Smooth muscle cell (in vitro differentiated cells): ENCODE data around the gene CMKLR1. TPM values are rescaled to one million over a fixed set of nuclear protein-coding genes. Genes with fewer than 3 reads are reported as not detected.
A peak's percentile ranks its signal among the peaks of the same experiment; 100 is the strongest.

Experiments
- DNase-seq: peaks from one replicate; lab custom pipeline; 2025; ENCODE audit not compliant: unreplicated experiment; lab: John Stamatoyannopoulos, UW
- H2AFZ ChIP-seq: fragments of 200-600 bp; sonication (generic); 2 replicates; pipeline ENCODE4 v1.6.0; 2016; ENCODE audit warnings: antibody characterized with exemption, low read depth, mild to moderate bottlenecking
- H3F3A ChIP-seq: fragments of 200-600 bp; sonication (generic); 2 replicates; pipeline ENCODE4 v1.6.0; 2017; ENCODE audit warnings: antibody characterized with exemption, low read depth
- H3K27ac ChIP-seq: fragments of 200-600 bp; sonication (generic); 2 replicates; pipeline ENCODE4 v1.5.1; 2016; ENCODE audit warnings: low read depth, mild to moderate bottlenecking
- H3K27me3 ChIP-seq: fragments of 200-600 bp; sonication (generic); 2 replicates; pipeline ENCODE4 v1.6.1; 2016; ENCODE audit warnings: low read depth, mild to moderate bottlenecking
- H3K36me3 ChIP-seq: fragments of 200-600 bp; sonication (generic); 2 replicates; pipeline ENCODE4 v1.5.1; 2016; ENCODE audit warnings: low read depth
- H3K4me1 ChIP-seq: fragments of 200-600 bp; sonication (generic); 2 replicates; pipeline ENCODE4 v1.5.1; 2016; ENCODE audit warnings: low read depth
- H3K4me2 ChIP-seq: fragments of 200-600 bp; sonication (generic); 2 replicates; pipeline ENCODE4 v1.6.0; 2016; ENCODE audit warnings: mild to moderate bottlenecking
- H3K4me3 ChIP-seq: fragments of 200-600 bp; sonication (generic); 2 replicates; pipeline ENCODE4 v1.5.1; 2016; ENCODE audit warnings: mild to moderate bottlenecking
- H3K79me2 ChIP-seq: fragments of 200-600 bp; sonication (generic); 2 replicates; pipeline ENCODE4 v1.6.0; 2016; ENCODE audit warnings: low read depth, mild to moderate bottlenecking
- H3K9ac ChIP-seq: fragments of 200-600 bp; sonication (generic); 2 replicates; pipeline ENCODE4 v1.6.0; 2016; ENCODE audit warnings: low read depth
- H3K9me3 ChIP-seq: fragments of 200-600 bp; sonication (generic); replicated peaks from 2 replicates; pipeline ENCODE4 v1.5.1; 2016; ENCODE audit warnings: low read depth
- H4K20me1 ChIP-seq: fragments of 200-600 bp; sonication (generic); 2 replicates; pipeline ENCODE4 v1.6.0; 2016; ENCODE audit warnings: low read depth
- WGBS: methylation state at CpG from one replicate; pipeline ENCODE4 v1.1.7; 2016; ENCODE audit warnings: low lambda C conversion rate; 5-methylcytosine and 5-hydroxymethylcytosine counted together
- polyA plus RNA-seq: library from polyadenylated mRNA; unstranded; fragments of >200 nt; fragmentation: Nextera tagmentation; extraction: Ambion mirVana; gene quantifications from 2 replicates; pipeline ENCODE4 v1.2.1, GENCODE V29; 2016
- total RNA-seq: library from RNA; depleted of rRNA; stranded (reverse); fragments of >200 nt; gene quantifications from 2 replicates; pipeline ENCODE4 v1.2.3, GENCODE V29; 2014
- TF ChIP-seq, protein P1 (sequence below): fragments of 200-600 bp; sonication (generic); IDR thresholded peaks from 2 replicates; pipeline ENCODE4 v1.5.1; 2017; ENCODE audit warnings: borderline replicate concordance, mild to moderate bottlenecking, antibody characterized with exemption; ENCODE audit not compliant: insufficient read depth, poor library complexity, severe bottlenecking

CMKLR1 gene
- total and polyA plus RNA-seq, 2 experiments from 2014 or later = 179 to 294 TPM

DNA sequence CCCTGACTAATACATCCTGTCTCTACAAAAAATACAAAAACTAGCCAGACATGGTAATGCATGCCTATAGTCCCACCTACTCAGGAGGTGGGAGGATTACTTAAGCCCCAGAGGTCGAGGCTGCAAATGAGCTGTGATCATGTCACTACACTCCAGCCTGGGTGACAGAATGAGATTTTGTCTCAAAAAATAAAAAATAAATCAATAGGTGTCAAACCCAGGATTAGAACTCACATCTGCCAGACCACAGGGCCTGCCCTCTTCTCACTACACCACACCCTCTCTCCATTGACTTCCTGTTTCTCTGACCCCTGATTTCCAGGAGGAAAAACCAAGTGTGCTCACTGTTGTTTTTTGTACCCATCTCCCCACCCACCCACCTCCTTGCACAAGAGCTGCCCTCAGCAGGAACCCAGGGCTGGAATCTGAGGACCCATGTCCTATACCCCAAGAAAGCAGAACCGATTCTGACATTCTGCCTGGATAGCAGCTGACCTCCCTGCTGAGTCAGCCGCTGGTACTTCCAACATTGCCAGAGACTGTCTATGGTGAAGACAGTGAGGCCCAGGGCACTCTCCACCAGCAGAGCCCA is 6.2 kb downstream of the CMKLR1 start:
- TF ChIP-seq, protein P1, sequence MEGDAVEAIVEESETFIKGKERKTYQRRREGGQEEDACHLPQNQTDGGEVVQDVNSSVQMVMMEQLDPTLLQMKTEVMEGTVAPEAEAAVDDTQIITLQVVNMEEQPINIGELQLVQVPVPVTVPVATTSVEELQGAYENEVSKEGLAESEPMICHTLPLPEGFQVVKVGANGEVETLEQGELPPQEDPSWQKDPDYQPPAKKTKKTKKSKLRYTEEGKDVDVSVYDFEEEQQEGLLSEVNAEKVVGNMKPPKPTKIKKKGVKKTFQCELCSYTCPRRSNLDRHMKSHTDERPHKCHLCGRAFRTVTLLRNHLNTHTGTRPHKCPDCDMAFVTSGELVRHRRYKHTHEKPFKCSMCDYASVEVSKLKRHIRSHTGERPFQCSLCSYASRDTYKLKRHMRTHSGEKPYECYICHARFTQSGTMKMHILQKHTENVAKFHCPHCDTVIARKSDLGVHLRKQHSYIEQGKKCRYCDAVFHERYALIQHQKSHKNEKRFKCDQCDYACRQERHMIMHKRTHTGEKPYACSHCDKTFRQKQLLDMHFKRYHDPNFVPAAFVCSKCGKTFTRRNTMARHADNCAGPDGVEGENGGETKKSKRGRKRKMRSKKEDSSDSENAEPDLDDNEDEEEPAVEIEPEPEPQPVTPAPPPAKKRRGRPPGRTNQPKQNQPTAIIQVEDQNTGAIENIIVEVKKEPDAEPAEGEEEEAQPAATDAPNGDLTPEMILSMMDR = no peak
- Histone ChIP-seq H3K27me3 (no peaks in the 10 kb centered on the region), H3K27ac (peak overlapping the region; percentile 86), H3K9ac (peak overlapping the region; percentile 72), H4K20me1 (peaks cover 63% of the 10 kb centered on the region), H3K4me3 (no peak overlapping the region), H2AFZ (no peak overlapping the region), H3K9me3 (no peaks in the 10 kb centered on the region), H3K4me2 (peak overlapping the region; percentile 94), H3K4me1 (peaks cover 10% of the 10 kb centered on the region), H3F3A (peaks cover 12% of the 10 kb centered on the region), H3K79me2 (peaks cover 98% of the 10 kb centered on the region), H3K36me3 (no peaks in the 10 kb centered on the region)
- DNase-seq = no peak
- WGBS = 29% methylated on average over 3 of the region's 3 CpGs

DNA sequence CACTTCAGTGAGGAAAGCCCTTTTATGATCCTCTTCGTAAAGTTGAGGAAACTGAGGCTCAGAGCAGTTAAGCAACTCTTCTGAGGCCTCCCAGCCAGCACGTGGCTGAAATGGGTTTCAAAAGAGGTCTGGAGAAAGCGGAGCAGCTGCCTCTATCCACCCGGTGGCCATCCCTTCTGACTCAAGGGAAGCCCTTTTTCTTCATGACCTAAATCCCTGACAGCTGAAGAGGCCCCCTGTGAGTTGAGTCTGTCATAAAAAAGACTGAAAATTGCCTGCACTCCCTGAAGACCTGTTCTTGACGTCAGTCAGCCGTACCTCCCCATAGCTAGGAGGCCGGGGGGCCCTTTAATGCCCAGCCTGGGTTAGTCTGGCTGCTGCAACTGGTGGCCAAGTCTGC is 10.7 kb downstream of the CMKLR1 start:
- peaks cover 88% of the 10 kb centered on the region for H4K20me1 ChIP-seq
- 56% methylated on average over 7 of the region's 7 CpGs for WGBS
- H3K4me3 ChIP-seq = no peak overlapping the region
- no peaks in the 10 kb centered on the region for H3K27me3 ChIP-seq
- H2AFZ ChIP-seq = no peak overlapping the region
- no peak for DNase-seq
- peak overlapping the region; percentile 14 for H3K4me2 ChIP-seq
- H3K27ac ChIP-seq = peak overlapping the region; percentile 47
- H3K79me2 ChIP-seq = peaks cover 97% of the 10 kb centered on the region
- H3K9ac ChIP-seq = no peak overlapping the region
- no peaks in the 10 kb centered on the region for H3K9me3 ChIP-seq
- H3F3A ChIP-seq = no peaks in the 10 kb centered on the region
- peaks cover 4% of the 10 kb centered on the region for H3K4me1 ChIP-seq
- no peaks in the 10 kb centered on the region for H3K36me3 ChIP-seq
- TF ChIP-seq, protein P1 = no peak

DNA sequence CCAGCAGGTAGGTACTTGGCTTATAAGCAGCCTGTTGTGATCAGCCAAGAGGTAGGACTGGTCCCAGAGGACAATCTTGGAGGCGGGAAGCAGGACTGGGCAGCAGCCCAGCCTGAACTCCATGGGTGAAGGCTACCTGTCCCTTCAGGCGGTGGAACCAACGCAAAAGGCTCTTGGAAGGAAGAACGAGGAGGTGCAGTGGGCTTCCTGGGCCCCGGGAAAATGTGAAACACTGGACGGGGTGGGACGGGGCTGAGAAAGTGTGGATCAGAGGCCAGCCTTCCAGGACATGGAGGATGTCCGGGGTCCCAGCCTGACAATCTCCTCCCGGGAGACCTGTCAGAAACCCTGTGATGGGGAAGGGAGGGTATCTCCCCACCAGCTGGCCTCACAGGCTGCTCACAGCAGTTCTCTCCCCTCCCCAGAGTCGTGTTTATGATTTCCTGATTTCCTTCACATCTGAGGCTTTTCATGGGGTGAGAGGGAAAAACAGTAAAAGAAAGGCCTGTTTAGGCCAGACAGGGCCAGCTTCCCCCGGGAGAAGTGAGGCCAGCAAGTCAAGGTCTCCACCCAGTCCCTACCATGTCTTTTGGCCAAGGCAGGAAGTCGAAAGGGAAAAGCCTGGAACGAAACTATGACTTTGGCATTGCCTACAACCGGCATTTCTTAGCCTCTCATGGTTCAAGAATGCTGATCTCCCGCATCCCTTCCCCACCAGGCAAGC is 11.3 kb downstream of the CMKLR1 start:
- TF ChIP-seq, protein P1 = no peak
- H3K9me3 ChIP-seq = no peaks in the 10 kb centered on the region
- H3K27ac ChIP-seq = peak overlapping the region; percentile 47
- H3K4me2 ChIP-seq = peak overlapping the region; percentile 14
- H2AFZ ChIP-seq = no peak overlapping the region
- H3K27me3 ChIP-seq = no peaks in the 10 kb centered on the region
- no peak overlapping the region for H3K4me3 ChIP-seq
- peaks cover 3% of the 10 kb centered on the region for H3K4me1 ChIP-seq
- H3K9ac ChIP-seq = no peak overlapping the region
- no peaks in the 10 kb centered on the region for H3K36me3 ChIP-seq
- DNase-seq = no peak
- H3K79me2 ChIP-seq = peaks cover 98% of the 10 kb centered on the region
- H3F3A ChIP-seq = no peaks in the 10 kb centered on the region
- peaks cover 90% of the 10 kb centered on the region for H4K20me1 ChIP-seq
- 74% methylated on average over 15 of the region's 15 CpGs for WGBS

DNA sequence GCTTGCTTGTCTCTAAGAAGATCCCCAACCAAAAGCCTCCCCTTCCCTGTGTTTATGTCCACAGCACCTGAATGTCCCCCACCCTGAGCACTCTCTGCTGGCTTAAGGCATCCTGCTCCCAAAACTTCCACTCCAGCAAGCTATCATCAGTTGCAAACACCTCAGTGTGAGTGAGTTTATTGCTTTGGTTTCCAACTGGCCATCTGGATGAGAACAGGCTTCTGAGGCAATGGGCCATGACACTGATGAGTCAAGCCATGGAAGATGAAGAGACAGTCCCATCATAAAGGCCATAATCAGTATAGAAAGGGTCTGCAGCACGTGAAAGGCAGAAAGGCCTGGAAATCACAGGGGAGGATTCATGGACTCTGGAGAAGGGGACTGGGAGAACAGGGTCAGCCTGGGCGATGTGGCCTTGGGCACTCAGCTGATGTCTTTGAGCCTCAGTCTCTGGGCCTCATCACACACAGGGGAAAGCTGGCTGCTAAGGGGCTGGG is 12.8 kb downstream of the CMKLR1 start:
- Histone ChIP-seq H3K27me3 (no peaks in the 10 kb centered on the region), H3K9me3 (no peaks in the 10 kb centered on the region), H3K79me2 (peaks cover 91% of the 10 kb centered on the region), H3K36me3 (no peaks in the 10 kb centered on the region), H3K9ac (no peak overlapping the region), H4K20me1 (peaks cover 90% of the 10 kb centered on the region), H3K4me1 (peaks cover 3% of the 10 kb centered on the region), H3K4me2 (no peak overlapping the region), H3K4me3 (no peak overlapping the region), H3K27ac (peak overlapping the region; percentile 2), H2AFZ (no peak overlapping the region), H3F3A (no peaks in the 10 kb centered on the region)
- DNase-seq = no peak
- TF ChIP-seq, protein P1 = no peak
- WGBS = 56% methylated on average over 2 of the region's 2 CpGs
